Lung (tissue), 12 donors: Measurements from ENCODE around the gene SNRPF. TPM values are rescaled to one million over a fixed set of nuclear protein-coding genes. Genes with fewer than 3 reads are reported as not detected.

ENCODE experiments used
- ATAC-seq: fragments of 200-7000 bp; cut with Tn5 transposase; one replicate; pipeline ENCODE4 v1.9.1; 2020; ENCODE audit warnings: moderate number of reproducible peaks; ENCODE audit not compliant: insufficient read depth, low FRiP score
- DNase-seq, 3 donors: peaks; one replicate each; pipeline ENCODE4 v3.0.0-alpha.2; 2013 to 2017
- H3K27ac ChIP-seq, 2 donors: one replicate each; pipeline ENCODE4 v1.5.1; 2013; ENCODE audit warnings: mild to moderate bottlenecking in 2 of 2, moderate library complexity in 2 of 2, control low read depth in 1 of 2, inconsistent platforms in 1 of 2, low read depth in 1 of 2, low read length in 1 of 2
- H3K27me3 ChIP-seq, 3 donors: one replicate each; pipeline ENCODE4 v1.5.1; 2013; ENCODE audit warnings: low read length in 2 of 3; ENCODE audit not compliant: control insufficient read depth in 3 of 3, insufficient read depth in 3 of 3
- H3K36me3 ChIP-seq, 4 donors: one replicate each; pipeline ENCODE4 v1.5.1; 2013; ENCODE audit warnings: low read length in 4 of 4, mild to moderate bottlenecking in 1 of 4, moderate library complexity in 1 of 4; ENCODE audit not compliant: control insufficient read depth in 4 of 4, insufficient read depth in 4 of 4
- H3K4me1 ChIP-seq, 5 donors: one replicate each; pipeline ENCODE4 v1.5.1; 2013; ENCODE audit warnings: low read length in 5 of 5, mild to moderate bottlenecking in 2 of 5, moderate library complexity in 1 of 5; ENCODE audit not compliant: control insufficient read depth in 5 of 5, insufficient read depth in 5 of 5
- H3K4me3 ChIP-seq: one replicate; pipeline ENCODE4 v1.5.1; 2013; ENCODE audit warnings: mild to moderate bottlenecking, control low read depth, moderate library complexity
- H3K9ac ChIP-seq, 2 donors: one replicate each; pipeline ENCODE4 v1.5.1; 2013; ENCODE audit warnings: low read length in 2 of 2, control low read depth in 1 of 2; ENCODE audit not compliant: insufficient read depth in 1 of 2
- H3K9me3 ChIP-seq, 4 donors: one replicate each; pipeline ENCODE4 v1.5.1; 2013; ENCODE audit warnings: low read length in 3 of 4, mild to moderate bottlenecking in 1 of 4, moderate library complexity in 1 of 4; ENCODE audit not compliant: control insufficient read depth in 4 of 4, insufficient read depth in 3 of 4
- CTCF ChIP-seq: IDR thresholded peaks from 2 replicates; pipeline ENCODE4 v1.5.1; 2012; ENCODE audit warnings: mild to moderate bottlenecking; ENCODE audit errors: control extremely low read depth, extremely low read depth
- WGBS, 2 donors: extraction: QIAGEN DNeasy Blood & Tissue Kit; methylation state at CpG; one replicate each; pipeline ENCODE4 v1.1.7; 2013; 5-methylcytosine and 5-hydroxymethylcytosine counted together
- polyA plus RNA-seq, 2 donors: library from polyadenylated mRNA; stranded (reverse); fragments of 200-250 nt; gene quantifications; one replicate each; pipeline ENCODE4 v1.2.1, GENCODE V29; 2013
- total RNA-seq, 2 donors: library from RNA; depleted of rRNA in 1 of 2; stranded (reverse); fragments of >200 nt in 1 of 2; gene quantifications; one replicate each; pipeline ENCODE4 v1.2.1, GENCODE V29; 2014 to 2021
- donor health status: control.
- donor health status: control.
- donor health status: Bipolar disorder and iron deficiency.
- donor health status: healthy.
- donor health status: DM: yes; HTN: yes; CAD: no.

The SNRPF gene
- total and polyA plus RNA-seq, 4 donors = 11.7 to 83.1 (median 26.2) TPM

DNA sequence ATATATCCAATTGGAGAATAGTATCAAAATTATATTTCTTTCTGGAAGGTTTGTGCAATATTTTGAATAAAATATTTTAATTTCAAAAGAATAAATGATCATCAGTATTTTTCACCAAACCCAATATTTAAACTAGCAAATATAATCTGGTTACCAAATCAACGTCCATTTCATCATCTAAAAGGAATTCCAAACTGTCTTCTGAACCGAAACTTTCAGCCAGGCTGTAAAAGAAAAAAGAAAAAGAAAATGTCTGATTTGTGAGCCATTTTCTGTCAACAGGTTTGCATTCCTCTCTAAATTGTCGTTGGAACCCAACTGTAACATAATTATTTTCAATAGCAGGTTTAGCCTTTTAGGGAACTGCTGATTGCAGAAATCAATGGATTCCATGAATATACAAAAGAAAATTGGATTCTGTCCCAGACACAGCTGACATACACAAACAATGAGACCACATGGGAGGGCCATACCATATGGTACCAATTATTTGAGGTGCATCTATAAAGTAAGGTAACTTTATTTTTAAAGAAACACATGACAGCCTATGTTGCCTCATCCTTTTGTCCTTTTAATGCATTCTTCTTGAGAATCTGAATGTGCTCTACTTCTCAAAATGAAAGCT, 22.7 kb downstream of the SNRPF start:
- H3K4me1 ChIP-seq = peaks cover 0 to 2% (median 0%) of the 10 kb centered on the region in 5 donors
- peaks cover 0 to 2% (median 0%) of the 10 kb centered on the region in 4 donors for H3K9me3 ChIP-seq
- no peak overlapping the region for H3K9ac ChIP-seq
- no peak for TF ChIP-seq CTCF
- 73 to 88% methylated on average over 3 of the region's 3 CpGs for WGBS, 2 donors
- no peak overlapping the region for H3K4me3 ChIP-seq
- DNase-seq = peak in 1 of 3 donors; percentile 4
- H3K27ac ChIP-seq = no peak overlapping the region
- no peak for ATAC-seq
- no peaks in the 10 kb centered on the region for H3K36me3 ChIP-seq
- H3K27me3 ChIP-seq = no peaks in the 10 kb centered on the region

- Histone ChIP-seq H3K27ac (no peak overlapping the region), H3K4me1 (peaks cover 0 to 2% (median 0%) of the 10 kb centered on the region in 5 donors), H3K9me3 (peaks cover 0 to 2% (median 0%) of the 10 kb centered on the region in 4 donors), H3K27me3 (no peaks in the 10 kb centered on the region), H3K9ac (no peak overlapping the region), H3K36me3 (no peaks in the 10 kb centered on the region), H3K4me3 (no peak overlapping the region)
- ATAC-seq (no peak), DNase-seq (no peak)
- 51 to 76% methylated on average over 1 of the region's 1 CpG for WGBS, 2 donors
- no peak for TF ChIP-seq CTCF
Measured at GRCh38 chr12:95882080-95882479, 23.3 kb downstream of the SNRPF start.

DNA sequence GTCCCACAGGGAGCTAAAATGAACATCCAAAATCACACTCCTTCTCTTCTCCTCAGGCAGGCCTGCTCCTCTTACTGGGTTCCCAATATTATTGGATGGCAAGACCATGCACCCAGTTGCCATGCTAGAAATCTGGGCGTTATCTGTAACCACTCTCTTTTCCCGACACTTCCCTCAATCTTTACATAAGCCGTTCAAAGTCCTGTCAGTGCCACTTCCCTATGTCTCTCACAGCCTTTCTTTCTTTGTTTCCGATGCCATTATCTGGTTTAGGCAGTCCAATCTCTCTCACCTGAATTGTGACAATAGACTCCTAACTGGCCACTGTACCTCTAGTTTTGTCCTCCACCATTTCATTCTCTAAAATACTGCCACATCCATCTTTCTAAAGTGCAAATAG, 24.1 kb downstream of the SNRPF start:
- H3K9ac ChIP-seq = no peak overlapping the region
- H3K9me3 ChIP-seq = peaks cover 0 to 2% (median 0%) of the 10 kb centered on the region in 4 donors
- H3K4me1 ChIP-seq = peaks cover 0 to 2% (median 0%) of the 10 kb centered on the region in 5 donors
- H3K27me3 ChIP-seq = no peaks in the 10 kb centered on the region
- H3K27ac ChIP-seq = no peak overlapping the region
- no peak for TF ChIP-seq CTCF
- DNase-seq (no peak), ATAC-seq (no peak)
- no peaks in the 10 kb centered on the region for H3K36me3 ChIP-seq
- no peak overlapping the region for H3K4me3 ChIP-seq
- 93 to 96% methylated on average over 4 of the region's 4 CpGs for WGBS, 2 donors

DNA sequence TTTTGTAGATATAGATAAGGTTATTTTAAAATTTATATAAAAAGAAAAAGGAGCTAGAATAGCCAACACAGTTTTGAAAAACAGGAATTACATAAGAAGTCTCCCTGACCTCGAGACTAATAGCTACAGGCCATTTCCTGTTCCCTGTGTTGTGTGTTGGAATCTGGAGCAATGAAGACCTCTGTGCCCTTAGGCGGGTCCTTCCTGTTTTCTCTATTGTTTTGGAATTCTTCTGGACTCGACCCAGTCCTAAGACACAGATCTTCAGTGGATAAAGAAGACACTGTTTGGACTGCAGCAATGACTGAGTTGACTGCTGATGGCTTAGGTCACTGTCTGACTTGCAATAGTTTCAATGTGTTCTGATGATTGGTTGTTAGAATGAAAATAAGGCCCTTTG, 26.2 kb downstream of the SNRPF start:
- DNase-seq = no peak
- no peak for ATAC-seq
- Histone ChIP-seq H3K27me3 (no peaks in the 10 kb centered on the region), H3K9me3 (peaks cover 0 to 2% (median 0%) of the 10 kb centered on the region in 4 donors), H3K9ac (no peak overlapping the region), H3K27ac (no peak overlapping the region), H3K36me3 (no peaks in the 10 kb centered on the region), H3K4me1 (peaks cover 0 to 2% (median 0%) of the 10 kb centered on the region in 5 donors), H3K4me3 (no peak overlapping the region)
- WGBS, 2 donors = 36 to 44% methylated on average over 3 of the region's 3 CpGs
- TF ChIP-seq CTCF = no peak
